GM18870 (cell line): ENCODE measurements around the gene TRIM2.
"Not testable (repeated sequence)": the region's sequence is repeated elsewhere in the genome, so short reads cannot be mapped to it uniquely, and the experiment has no call there.

Experiments
- ATAC-seq: cut with Tn5 transposase; IDR thresholded peaks from one replicate; pipeline ENCODE4 v1.9.1; 2021; ENCODE audit warnings: moderate library complexity; ENCODE audit not compliant: unreplicated experiment

Gene TRIM2

DNA sequence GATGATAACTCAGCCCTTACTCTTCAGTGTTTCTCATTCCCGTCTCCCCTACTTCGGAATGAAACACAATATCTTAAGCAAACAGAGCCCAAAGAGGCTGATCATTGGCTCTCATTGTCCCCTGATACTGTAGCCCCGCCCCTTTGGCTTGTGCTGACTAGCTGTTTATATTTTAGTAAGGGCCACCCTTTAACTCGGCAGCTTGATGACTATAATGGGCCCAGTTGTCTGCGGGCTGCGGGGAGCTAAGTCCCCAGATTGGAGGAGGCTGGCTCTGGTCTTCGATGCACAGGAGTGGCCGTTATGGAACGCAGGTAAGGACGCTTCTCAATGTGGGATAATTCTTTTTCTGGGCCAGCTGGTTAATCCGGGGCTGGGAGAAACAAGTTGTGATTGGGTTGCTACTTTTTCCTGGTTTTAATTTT, at the start of gene TRIM2:
TSS of gene TRIM2 (plus strand) at position 197 of the 425 bp plus-strand sequence. CDS start at position 285, 88 bp downstream.
- ATAC-seq, result no peak

DNA sequence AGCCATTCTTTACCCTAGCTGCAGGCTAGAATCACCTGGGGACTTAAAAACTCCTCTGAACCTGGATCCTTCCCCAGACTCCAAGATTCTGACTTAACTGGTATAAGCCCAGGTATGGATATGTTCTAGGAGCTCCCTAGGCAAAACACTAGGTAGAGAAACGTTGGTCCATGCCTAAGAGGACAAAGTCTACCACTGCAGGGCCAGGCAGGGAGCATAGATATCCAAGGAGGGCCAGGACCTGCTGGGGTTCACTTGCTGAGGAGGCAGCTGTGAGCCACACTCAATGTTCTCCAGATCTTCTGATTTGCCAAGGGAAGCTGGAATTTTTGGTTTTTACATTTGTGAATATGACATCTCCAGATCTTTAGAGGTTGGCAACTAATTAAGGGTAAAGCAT, 48.6 kb upstream of the TRIM2 start:
- no peak for ATAC-seq

DNA sequence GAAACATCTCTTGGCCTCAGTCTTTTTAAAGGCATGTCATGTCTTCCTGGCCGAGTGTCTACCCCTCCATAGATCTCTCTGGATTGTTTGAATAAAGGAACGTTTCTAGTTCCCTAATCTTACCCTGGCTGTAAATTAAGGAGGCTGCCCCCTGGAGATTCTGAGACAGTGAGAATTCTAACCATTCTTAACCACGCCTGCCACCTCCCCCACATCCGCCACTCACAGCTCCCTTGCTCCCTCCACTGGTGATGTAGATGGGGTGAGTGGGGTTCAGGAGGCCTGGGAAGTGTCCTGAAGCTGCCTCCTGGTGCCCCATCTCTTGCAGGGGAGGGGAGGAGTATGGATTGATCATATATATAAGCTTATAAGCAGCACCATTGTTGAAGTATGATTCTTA, 48.0 kb upstream of the TRIM2 start:
- no peak for ATAC-seq

DNA sequence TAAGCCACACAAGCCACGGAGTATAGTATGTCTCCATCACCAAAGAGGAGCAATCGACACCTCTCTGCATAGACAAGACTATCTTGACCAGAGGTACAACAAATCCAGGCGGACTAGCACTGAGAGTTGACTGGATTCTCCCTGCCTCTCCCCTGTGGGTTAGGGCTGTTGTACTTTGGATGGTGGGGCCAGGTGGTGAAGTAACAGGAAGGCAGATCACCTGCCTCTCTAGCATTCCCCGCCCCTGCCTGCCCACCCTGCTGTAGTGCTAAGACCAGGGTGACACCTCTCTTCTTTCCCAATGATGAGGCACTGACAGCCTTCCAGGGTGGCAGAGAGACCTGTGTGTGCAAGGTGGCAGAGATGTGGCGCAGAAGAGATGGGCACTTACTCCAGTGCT, 47.5 kb upstream of the TRIM2 start:
- ATAC-seq, result no peak

DNA sequence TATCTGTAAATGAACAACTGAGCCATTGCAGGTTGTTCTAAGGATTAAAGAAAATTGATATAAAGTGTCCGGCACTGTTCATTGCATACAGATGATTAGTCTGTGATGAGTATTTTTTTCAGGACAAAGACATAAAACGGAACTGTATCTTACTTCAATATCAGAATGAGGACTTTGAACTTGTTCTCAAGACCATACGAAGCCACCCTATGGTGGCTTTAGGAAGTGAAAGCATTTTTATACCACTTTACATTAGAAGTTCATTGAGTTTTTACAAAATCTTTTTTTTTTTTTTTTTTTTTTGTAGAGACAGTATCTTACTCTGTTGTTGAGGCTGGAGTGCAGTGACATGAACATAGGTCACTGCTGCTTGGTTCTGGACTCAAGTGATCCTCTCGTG, 45.2 kb upstream of the TRIM2 start:
- ATAC-seq, result no peak

DNA sequence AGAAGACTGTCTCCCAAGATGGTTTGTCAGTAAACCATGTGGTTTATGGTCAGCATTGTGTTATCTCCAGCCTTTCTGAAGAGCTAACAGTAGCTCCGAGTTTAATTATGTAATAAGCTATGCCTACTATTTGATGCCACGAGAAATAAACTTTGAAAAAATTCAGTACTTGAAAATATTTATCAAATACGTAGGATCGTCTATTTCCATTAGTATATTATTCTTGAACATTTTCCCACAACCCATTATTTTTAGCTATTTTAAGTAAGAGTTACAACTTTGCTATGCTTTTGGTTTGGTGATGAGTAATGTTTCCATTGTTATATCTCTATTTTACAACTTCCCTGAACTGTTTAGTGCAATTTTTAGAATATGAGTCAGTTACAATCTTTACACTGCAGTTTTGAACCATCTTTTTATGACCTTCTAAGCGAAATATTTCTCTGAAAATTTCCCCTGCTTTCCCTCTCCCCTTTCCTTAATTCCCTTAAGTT, 44.5 kb upstream of the TRIM2 start:
- no peak for ATAC-seq

DNA sequence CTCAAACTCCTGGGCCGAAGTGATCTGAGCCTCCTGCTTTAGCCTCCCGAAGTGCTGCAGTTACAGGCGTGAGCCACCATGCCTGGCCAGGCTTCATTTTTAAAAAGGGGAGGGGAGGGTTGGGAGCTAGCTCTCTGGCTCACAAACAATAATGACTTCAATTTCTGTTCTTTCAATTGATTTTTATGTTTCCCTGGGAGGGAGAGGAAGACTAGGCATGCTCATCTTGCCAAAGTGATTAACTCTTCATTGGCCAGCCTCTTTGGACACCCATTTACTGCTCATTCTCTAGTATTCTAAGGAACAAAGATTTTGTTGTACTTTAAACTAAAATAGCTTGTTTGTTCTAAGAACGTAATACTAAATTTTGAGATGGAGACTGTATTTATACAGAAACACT, 43.4 kb upstream of the TRIM2 start:
- no peak for ATAC-seq

DNA sequence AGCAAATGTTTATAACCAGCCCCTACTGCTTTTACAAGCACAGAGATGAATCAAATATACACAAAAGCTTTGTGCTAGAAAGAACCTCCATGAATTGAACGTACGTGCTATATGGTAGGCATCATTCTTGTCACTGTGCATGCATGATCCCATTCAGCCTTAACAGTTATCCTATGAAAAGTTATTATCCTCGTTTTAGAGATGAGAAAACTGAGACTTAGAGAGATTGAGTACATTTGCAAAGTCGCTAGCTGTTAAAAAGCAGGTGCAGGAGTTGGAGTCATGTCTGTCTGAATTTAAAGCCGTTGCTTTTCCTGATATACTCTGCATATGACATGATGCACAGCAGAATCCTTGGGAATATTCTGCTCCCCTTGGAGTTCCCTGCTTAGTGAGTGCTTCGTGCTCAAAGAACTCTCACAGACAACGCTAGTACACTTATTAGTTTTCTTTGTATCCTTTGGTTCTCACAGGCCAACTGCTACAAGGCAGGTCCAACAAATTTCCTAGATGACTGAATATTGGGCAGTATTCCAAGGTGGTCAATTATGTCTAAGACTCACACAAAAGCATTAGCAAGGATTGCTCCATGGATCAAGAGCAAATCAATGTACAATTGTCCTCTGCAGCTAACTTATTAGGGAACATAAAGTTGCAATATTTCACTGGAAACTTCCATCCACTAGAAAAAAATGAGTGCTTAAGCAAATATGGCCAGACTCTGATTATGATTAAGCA, 42.8 kb upstream of the TRIM2 start:
- no peak for ATAC-seq

DNA sequence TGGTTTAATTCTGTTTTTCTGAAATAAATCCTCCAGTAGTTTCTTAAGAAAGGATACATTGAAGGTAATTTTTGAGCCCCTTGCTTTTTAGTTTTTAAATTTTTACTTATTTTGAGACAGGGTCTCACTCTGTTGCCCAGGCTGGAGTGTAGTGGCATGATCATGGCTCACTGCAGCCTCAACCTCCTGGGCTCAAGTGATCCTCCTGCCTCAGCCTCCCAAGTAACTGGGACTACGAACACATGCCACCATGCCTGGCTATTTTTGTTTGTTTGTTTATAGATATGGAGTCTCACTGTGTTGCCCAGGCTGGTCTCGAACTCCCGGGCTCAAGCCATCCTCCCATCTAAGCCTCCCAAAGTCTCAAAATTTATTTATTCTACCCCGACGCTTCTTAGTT, 39.0 kb upstream of the TRIM2 start:
- ATAC-seq, result not testable (repeated sequence)

DNA sequence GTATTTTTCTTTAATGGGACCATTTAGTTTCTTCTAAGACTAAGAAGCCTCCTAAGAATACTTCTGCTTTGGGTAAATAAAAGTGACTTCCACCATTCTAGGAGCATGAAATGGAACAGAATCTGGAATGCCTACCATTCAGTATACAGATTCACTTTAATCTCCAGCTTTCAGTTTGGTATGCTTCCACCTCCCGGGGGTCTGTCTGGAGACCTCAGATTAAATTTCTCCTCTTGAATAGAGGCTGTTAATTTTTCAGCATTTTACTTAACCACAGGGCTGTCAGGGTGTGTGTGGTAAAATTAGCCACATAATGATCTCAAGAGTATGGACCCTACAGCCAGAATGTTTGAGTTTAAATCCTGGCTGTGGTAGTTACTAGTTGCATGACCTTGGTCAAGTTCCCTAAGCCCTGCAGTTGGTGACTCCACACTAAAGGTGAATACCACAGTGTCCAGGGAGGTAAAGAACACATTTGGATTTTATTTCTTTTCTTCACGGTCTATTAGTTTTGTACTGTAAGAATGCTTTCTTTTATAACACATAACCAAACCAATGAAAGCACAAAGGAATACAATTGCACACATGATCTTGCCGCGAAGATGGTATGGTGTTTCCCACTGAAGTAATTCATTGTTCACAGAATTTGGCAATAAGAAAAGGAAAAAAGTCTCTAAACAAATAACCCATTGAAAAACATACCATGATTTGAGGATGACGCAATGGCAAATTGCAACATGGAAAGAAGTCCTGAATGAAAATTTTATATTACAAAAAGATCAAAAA, 37.3 kb upstream of the TRIM2 start:
- no peak for ATAC-seq

DNA sequence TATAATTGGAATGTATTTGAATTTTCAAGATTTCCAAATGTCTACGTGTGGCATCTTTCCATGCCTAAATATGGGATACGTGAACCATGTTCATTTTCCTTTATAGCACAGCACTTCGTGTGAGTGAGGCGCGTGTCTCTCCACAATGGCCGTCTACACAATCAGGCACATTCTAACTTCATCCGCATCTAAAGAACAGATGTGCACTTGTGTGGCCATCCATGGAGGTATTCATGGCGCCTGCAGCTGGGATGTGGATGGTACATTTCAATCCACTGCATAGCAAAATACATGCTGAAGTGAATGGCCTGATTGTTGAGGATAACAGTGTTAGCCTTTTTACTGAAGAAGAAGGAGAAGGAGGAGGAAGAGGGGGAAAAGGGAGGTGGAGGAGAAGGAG, 34.5 kb upstream of the TRIM2 start:
- ATAC-seq, result no peak

DNA sequence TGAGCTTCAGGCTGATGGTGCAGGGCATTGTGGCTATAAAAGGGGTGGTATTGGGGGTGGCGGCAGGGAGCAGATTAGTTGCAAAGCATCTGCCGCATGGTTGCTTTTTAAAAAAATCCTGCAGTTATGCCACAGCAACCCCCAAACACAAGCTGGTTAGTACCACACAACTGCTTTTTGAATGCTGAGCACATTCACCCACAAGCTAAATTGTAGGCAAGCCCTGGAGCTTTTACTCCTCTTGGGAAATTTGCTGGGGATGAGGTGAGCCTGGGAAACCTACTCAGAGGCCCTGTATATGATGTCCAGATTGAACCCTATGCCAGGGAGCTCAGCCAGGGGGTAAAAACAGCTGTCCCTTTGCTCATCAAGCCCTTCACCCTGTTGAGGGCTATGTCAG, 33.8 kb upstream of the TRIM2 start:
- ATAC-seq, result no peak

DNA sequence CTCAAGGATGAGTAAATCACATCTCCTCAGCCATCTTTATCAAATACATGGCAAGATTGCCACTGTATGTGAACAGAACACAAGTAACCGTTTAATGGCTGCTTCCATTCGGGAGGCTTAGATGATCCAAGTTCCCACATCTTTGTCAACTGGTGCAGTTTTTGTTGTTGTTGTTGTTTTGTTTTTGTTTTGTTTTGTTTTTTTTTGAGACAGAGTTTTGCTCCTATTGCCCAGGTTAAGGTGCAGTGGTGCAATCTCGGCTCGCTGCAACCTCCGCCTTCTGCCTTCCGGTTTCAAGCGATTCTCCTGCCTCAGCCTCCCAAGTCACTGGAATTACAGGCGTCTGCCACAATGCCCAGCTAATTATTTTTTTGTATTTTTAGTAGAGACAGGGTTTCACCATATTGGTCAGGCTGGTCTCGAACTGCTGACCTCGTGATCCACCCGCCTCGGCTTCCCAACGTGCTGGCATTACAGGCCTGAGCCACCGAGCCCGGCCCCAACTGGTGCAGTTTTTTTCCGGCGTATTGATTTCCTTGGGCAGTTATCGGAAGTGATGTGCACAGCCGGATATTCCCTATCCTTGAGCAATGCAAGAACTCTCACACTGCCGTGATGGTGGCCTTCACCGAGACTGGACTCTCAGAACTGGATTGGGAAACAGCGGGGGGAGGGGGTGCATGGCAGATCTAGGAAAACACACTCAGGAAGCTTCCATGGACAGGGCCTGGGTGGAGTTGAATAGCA, 29.2 kb upstream of the TRIM2 start:
- no peak for ATAC-seq

DNA sequence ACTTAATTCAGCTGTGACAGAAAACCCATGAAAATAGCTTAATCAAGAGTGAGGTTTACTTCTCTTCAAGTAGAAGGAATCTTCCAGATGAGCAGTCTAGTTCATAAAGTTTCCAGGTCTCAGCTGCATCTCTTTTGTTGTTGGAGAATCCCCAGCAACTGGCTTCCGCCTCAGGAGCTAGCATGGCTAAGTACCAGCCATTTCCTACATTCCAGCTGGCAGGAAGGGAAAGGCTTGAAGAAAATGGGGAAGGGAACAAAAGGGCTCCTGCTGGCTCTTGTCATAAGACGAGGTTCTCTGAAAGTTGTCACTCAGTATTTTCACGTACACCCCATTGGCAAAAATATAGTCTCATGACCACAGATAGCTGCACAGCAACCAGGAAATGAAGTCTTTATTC, 27.3 kb upstream of the TRIM2 start:
- no peak for ATAC-seq

DNA sequence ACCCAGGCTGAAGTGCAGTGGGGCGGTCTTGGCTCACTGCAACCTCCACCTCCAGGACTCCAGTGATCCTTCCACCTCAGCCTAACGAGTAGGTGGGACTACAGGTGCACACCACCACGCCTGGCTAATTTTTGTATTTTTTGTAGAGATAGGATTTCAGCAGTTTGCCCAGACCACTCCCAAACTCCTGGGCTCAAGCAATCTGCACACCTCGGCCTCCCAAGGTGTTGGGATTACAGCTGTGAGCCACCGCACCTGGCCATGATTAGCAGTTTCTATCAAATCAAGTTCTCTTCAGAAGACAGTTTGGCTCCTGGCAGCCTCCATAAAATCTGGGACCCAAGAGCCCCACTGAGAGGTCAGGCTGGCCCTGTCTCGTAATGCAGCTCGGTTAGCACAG, 26.4 kb upstream of the TRIM2 start:
- ATAC-seq, result no peak

DNA sequence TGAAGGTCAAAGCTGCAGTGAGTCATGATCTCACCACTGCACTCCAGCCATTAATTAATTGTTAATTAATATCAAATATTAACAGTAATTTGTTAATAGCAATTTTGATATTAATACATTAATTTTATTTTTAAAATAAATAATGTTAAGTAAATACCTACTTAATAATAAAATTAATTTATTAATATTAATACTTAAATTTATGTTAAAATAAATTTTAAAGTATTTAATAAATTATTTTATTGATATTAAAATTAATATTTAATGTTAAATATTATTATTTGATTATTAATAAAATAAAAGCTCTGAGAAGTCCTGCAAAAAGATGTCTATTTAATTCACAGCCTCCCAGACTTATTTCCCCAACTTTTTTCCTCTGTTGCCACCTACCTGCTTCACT, 25.1 kb upstream of the TRIM2 start:
- no peak for ATAC-seq

DNA sequence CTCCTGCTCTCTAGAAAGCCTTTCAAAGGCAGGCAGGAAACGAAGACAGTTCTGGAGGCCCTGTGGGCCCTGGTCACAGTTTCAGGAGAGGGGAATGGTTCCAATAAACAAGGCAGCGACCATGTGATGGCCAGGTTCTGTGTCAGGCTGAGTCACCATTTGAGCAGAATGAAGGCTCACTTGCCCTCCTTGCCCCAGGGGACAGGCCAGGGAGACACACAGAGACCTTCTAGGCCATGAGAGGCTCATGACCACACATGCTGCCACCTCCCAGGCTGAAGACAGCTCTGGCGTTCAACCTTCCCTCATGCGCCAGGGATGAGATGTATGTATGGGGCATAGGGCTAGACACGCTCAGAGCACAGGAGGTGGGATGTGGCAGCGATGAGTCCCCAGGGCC, 22.9 kb upstream of the TRIM2 start:
- ATAC-seq, result no peak

DNA sequence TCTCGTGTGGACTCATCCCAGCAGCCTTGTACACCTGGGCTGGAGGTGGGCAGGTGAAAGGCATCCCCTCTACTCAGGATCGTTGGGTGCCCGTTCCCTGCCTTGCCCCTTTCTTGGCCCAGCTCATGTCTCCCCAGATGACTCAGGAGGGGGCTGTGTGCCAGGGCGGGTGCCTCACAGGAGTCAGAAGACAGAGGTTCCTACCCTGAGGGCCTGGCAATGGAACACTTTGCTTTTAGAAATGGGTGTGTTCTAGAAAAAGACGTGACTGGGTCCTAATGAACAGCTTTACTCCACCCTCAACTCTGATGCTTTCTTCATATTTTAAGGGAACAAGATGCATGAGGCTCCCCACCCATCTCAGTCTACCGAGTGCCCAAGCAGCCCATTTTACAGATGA, 22.5 kb upstream of the TRIM2 start:
- no peak for ATAC-seq

DNA sequence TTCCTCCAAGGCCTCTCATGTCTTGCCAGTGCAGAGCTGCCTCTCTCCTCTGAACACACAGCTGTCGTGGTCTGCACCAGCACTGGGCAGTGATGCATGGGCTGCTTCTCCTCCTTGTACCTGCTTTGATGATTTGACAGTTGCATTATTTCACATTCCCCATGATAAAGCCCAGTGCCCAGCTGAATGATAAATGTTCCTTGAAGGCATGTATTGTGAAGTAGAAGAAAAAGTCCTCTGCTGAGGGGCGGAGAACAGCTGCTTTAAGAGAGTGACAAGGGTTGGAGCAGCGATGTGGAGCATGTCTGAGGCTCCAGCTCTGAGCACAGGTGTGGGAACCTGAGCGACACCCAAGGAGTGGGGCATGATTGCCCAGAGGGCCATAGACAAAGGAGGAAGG, 21.1 kb upstream of the TRIM2 start:
- ATAC-seq, result no peak

DNA sequence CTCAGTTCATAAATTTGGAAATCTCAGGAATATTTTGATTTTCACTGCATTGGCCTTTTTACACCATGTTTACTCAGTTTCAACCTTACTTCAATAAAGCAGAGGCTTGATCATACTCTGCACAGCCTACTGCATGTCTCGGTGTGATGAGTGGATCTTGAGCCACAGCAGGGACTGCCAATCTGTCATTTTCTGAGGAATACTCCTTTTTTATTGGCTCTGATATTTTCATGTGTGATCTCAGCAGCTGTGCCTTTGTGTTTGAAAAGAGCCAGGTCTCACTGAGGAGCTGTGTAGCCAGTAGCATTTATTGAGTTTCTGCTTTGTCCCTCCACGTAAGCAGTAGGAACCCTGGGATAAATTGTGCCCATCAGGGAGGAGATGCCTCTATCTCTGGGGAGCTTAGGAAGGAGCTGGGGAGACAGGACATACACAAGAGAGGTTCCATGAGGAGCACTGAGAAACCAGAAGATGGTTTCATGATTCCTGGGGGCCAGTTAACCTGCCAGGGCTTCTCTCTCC, 18.9 kb upstream of the TRIM2 start:
- no peak for ATAC-seq

DNA sequence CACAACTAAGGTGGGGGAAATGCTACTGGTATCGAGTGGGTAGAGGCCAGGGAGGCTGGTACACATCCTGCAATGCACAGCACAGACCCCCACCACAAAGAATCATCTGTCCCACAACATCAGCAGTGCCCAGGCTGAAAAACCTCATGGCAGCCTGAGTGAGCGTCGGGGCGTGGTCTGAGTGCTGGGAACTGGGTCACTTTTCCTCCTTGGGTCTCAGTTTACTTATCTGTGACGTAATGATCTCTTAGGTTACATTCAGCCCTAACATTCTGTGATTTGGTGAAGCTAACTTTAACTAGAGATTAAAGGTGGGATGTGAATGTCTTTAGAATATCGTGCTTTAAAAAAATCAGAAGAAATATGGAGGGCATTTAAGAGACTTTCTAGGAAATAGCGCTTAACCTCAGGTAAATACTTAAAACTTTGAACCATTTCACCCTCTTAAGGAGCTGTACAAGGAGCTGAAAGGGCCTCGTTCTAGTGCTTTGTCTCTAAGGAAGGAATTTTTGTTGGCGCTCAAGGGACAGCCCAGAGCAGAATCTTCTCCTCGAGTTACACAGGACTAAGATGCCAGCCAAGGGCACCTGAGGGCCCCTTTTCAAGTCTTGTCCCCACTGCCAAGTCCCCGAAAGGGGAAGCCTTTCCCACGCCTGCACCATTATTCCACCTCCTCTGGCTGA, 18.1 kb upstream of the TRIM2 start:
- no peak for ATAC-seq
